T-helper 1 cell treated with Interleukin-12 subunit alpha and Interleukin-12 subunit beta and Interleukin-4 antibody, amounts not matched to agents 30 ng/mL and 1 ng/mL, for 36 hours (primary cell): Measurements from ENCODE around the gene ATP8A2. TPM values are rescaled to one million over a fixed set of nuclear protein-coding genes. Genes with fewer than 3 reads are reported as not detected.

Source experiments
- intact Hi-C: fragments of 100-400 bp; cut with micrococcal nuclease; formaldehyde crosslinking; loops from one replicate; pipeline ENCODE4 v1.15.1; 2024
- total RNA-seq: library from RNA; stranded (reverse); gene quantifications from 2 replicates; pipeline ENCODE4 v1.2.3, GENCODE V29; 2022

Gene ATP8A2
- total RNA-seq, 1 donor from 2014 or later: 1.9 TPM

GRCh38 chr13:25725104-25725503 is 353.3 kb downstream of the ATP8A2 start:
- intact Hi-C loops: no loop called here

GRCh38 chr13:25727250-25727649 is 355.5 kb downstream of the ATP8A2 start:
- intact Hi-C loops: no loop called here

GRCh38 chr13:25727810-25728209 is 356.0 kb downstream of the ATP8A2 start:
- intact Hi-C loops: no loop called here

GRCh38 chr13:25729201-25729600 is 357.4 kb downstream of the ATP8A2 start:
- intact Hi-C loops: no loop called here

GRCh38 chr13:25731037-25731436 is 359.3 kb downstream of the ATP8A2 start:
- intact Hi-C loops: no loop called here

GRCh38 chr13:25731536-25731935 is 359.8 kb downstream of the ATP8A2 start:
- intact Hi-C loops: no loop called here

- intact Hi-C loops: no loop called here
These were observed 360.5 kb downstream of the ATP8A2 start for GRCh38 chr13:25732111-25732865.

- intact Hi-C loops: no loop called here
These were observed 361.3 kb downstream of the ATP8A2 start for GRCh38 chr13:25733001-25733491.

- intact Hi-C loops: no loop called here
These were observed 362.1 kb downstream of the ATP8A2 start for GRCh38 chr13:25733696-25734435.

GRCh38 chr13:25738342-25739196 is 366.8 kb downstream of the ATP8A2 start:
- intact Hi-C loops: loop anchor here (1.0 to 5.0 kb wide), 5 partner anchors 14 to 483 kb away; partner anchors contain the start of gene SHISA2

GRCh38 chr13:25739376-25739775 is 367.6 kb downstream of the ATP8A2 start:
- intact Hi-C loops: loop anchor here (2.0 to 5.0 kb wide), 2 partner anchors 13 to 313 kb away; partner anchors contain the start of gene SHISA2

GRCh38 chr13:25741796-25742195 is 370.0 kb downstream of the ATP8A2 start:
- intact Hi-C loops: no loop called here

- intact Hi-C loops: no loop called here
These were observed 370.4 kb downstream of the ATP8A2 start for GRCh38 chr13:25742220-25742619.

GRCh38 chr13:25743421-25743820 is 371.6 kb downstream of the ATP8A2 start:
- intact Hi-C loops: no loop called here

- intact Hi-C loops: loop anchor here (1.0 kb wide), 1 partner anchor 9 kb away; no protein-coding TSS in a partner anchor
These were observed 372.4 kb downstream of the ATP8A2 start for GRCh38 chr13:25744178-25744577.

- intact Hi-C loops: no loop called here
These were observed 374.4 kb downstream of the ATP8A2 start for GRCh38 chr13:25746131-25746530.

GRCh38 chr13:25752957-25753551 is 381.3 kb downstream of the ATP8A2 start:
- intact Hi-C loops: loop anchor here (1.0 to 5.0 kb wide), 4 partner anchors 9 to 309 kb away; no protein-coding TSS in a partner anchor

GRCh38 chr13:25753976-25754375 is 382.2 kb downstream of the ATP8A2 start:
- intact Hi-C loops: loop anchor here (1.0 to 5.0 kb wide), 4 partner anchors 9 to 308 kb away; no protein-coding TSS in a partner anchor

GRCh38 chr13:25756251-25756650 is 384.5 kb downstream of the ATP8A2 start:
- intact Hi-C loops: no loop called here

- intact Hi-C loops: no loop called here
These were observed 385.1 kb downstream of the ATP8A2 start for GRCh38 chr13:25756912-25757311.

- intact Hi-C loops: loop anchor here (5.0 kb wide), 5 partner anchors 86 to 459 kb away; partner anchors contain the start of gene NUP58
These were observed 389.3 kb downstream of the ATP8A2 start for GRCh38 chr13:25761041-25761440.
